ENCODE measurements around the gene ENC1.

The ENC1 gene

GRCh38 chr5:74578356-74579044, 62.0 kb downstream of the ENC1 start:
- CTCF ChIA-PET = no interaction called here

More at GRCh38 chr5:74578356-74579044, 62.0 kb downstream of the ENC1 start:
- no peak overlapping the region for H3K27ac ChIP-seq
- no peak for DNase-seq (ENCODE audit: low spot score)
- TF ChIP-seq CTCF (conservative IDR thresholded peaks at IDR 0.05; ENCODE audit: low read depth) = no peak
- POLR2A ChIA-PET (ENCODE audit: low non-redundant PET) = no interaction called here

All from RWPE1 (cell line).